B cell (primary cell): ENCODE data around the gene ERC1. TPM values are rescaled to one million over a fixed set of nuclear protein-coding genes. Genes with fewer than 3 reads are reported as not detected.
A peak's percentile ranks its signal among the peaks of the same experiment; 100 is the strongest.

Experiments
- ATAC-seq: fragments of 200-7000 bp; cut with Tn5 transposase; one replicate; pipeline ENCODE4 v1.10.0; 2021; ENCODE audit warnings: low read depth, mild to moderate bottlenecking, moderate number of reproducible peaks, moderate library complexity
- CTCF ChIA-PET: fragments of 350-600 bp; sonication (Branson Sonifier 250); formaldehyde crosslinking; loops from one replicate; lab custom pipeline; 2021; ENCODE audit warnings: antibody characterized with exemption, inconsistent platforms; lab: Charles Lee
- POLR2A ChIA-PET: fragments of 350-600 bp; sonication (Branson Sonifier 250); formaldehyde crosslinking; loops from one replicate; lab custom pipeline; 2021; ENCODE audit warnings: antibody characterized with exemption; lab: Charles Lee
- DNase-seq: peaks from one replicate; pipeline ENCODE4 v3.0.0; 2013
- H2AFZ ChIP-seq: 2 replicates; pipeline ENCODE4 v1.6.1; 2012; ENCODE audit warnings: mild to moderate bottlenecking, low read depth, low read length; ENCODE audit not compliant: insufficient read depth, poor library complexity, severe bottlenecking
- H3K27ac ChIP-seq, 2 donors: 1 replicate in 1 of 2; 2 replicates in 1 of 2; pipeline ENCODE4 v1.5.1; 2012 to 2013; ENCODE audit warnings: low read length in 2 of 2, mild to moderate bottlenecking in 2 of 2, moderate library complexity in 1 of 2
- H3K27me3 ChIP-seq, 4 experiments: fragments of 200-600 bp in 1 of 4; sonication (generic) in 1 of 4; replicated peaks in 1 of 4; 1 replicate in 2 of 4; 2 replicates in 2 of 4; pipeline versions ENCODE4 v1.6.1 to v1.7.0; 2013 to 2016; ENCODE audit warnings: low read length in 3 of 4, mild to moderate bottlenecking in 2 of 4, mixed read lengths in 1 of 4, moderate library complexity in 1 of 4; ENCODE audit not compliant: insufficient read depth in 4 of 4, control insufficient read depth in 3 of 4; ENCODE audit errors: control extremely low read depth in 1 of 4
- H3K36me3 ChIP-seq, 2 experiments: replicated peaks in 1 of 2; 1 replicate in 1 of 2; 2 replicates in 1 of 2; pipeline versions ENCODE4 v1.6.1 to v1.7.1; 2013; ENCODE audit warnings: low read length in 1 of 2; ENCODE audit not compliant: insufficient read depth in 2 of 2, control insufficient read depth in 1 of 2; ENCODE audit errors: control extremely low read depth in 1 of 2, extremely low read depth in 1 of 2
- H3K4me1 ChIP-seq, 2 donors: fragments of 200-600 bp in 1 of 2; sonication (generic) in 1 of 2; 1 replicate in 1 of 2; 2 replicates in 1 of 2; pipeline versions ENCODE4 v1.5.1 to v1.6.1; 2013 to 2017; ENCODE audit warnings: low read length in 2 of 2; ENCODE audit not compliant: control insufficient read depth in 2 of 2, insufficient read depth in 2 of 2
- H3K4me2 ChIP-seq: replicated peaks from 2 replicates; pipeline ENCODE3; 2012; ENCODE audit warnings: mild to moderate bottlenecking, low read depth, low read length; ENCODE audit not compliant: poor library complexity, severe bottlenecking
- H3K4me3 ChIP-seq, 5 experiments: fragments of 200-600 bp in 1 of 5; sonication (generic) in 1 of 5; 1 replicate in 3 of 5; 2 replicates in 2 of 5; pipeline versions ENCODE4 v1.5.1 to v1.7.0; 2011 to 2016; ENCODE audit warnings: low read length in 4 of 5, mild to moderate bottlenecking in 4 of 5, low read depth in 2 of 5, control low read depth in 1 of 5, moderate library complexity in 1 of 5; ENCODE audit not compliant: insufficient read depth in 1 of 5; ENCODE audit errors: control extremely low read depth in 1 of 5, extremely low read depth in 1 of 5
- H3K79me2 ChIP-seq: fragments of 200-600 bp; sonication (generic); one replicate; pipeline ENCODE4 v1.6.0; 2016; ENCODE audit warnings: low read length; ENCODE audit not compliant: control insufficient read depth, insufficient read depth
- H3K9ac ChIP-seq: fragments of 200-600 bp; sonication (generic); 2 replicates; pipeline ENCODE4 v1.6.1; 2017; ENCODE audit warnings: mild to moderate bottlenecking, low read length, moderate library complexity
- H3K9me3 ChIP-seq, 3 donors: one replicate each; pipeline versions ENCODE4 v1.6.1 to v1.7.1; 2013; ENCODE audit warnings: low read length in 2 of 3; ENCODE audit not compliant: control insufficient read depth in 2 of 3, insufficient read depth in 1 of 3; ENCODE audit errors: control extremely low read depth in 1 of 3
- H4K20me1 ChIP-seq: 2 replicates; pipeline ENCODE4 v1.6.0; 2012; ENCODE audit warnings: mild to moderate bottlenecking, low read length; ENCODE audit not compliant: insufficient read depth, control insufficient read depth, poor library complexity, severe bottlenecking
- H3K27ac Mint-ChIP-seq: one replicate; pipeline ENCODE4 v1.8.0; 2021; ENCODE audit warnings: mixed read lengths
- H3K27me3 Mint-ChIP-seq: one replicate; pipeline ENCODE4 v1.8.0; 2021; ENCODE audit warnings: mixed read lengths
- H3K4me1 Mint-ChIP-seq: one replicate; pipeline ENCODE4 v1.8.0; 2021; ENCODE audit warnings: mixed read lengths
- H3K4me3 Mint-ChIP-seq: one replicate; pipeline ENCODE4 v1.8.0; 2021; ENCODE audit warnings: mixed read lengths
- H3K9me3 Mint-ChIP-seq: one replicate; pipeline ENCODE4 v1.8.0; 2022; ENCODE audit warnings: mixed read lengths; ENCODE audit not compliant: insufficient read depth
- CTCF ChIP-seq: fragments of 200-600 bp; IDR thresholded peaks from one replicate; pipeline ENCODE4 v1.8.0; 2022; ENCODE audit warnings: antibody characterized with exemption, mild to moderate bottlenecking
- EZH2 ChIP-seq: IDR thresholded peaks from 2 replicates; pipeline ENCODE4 v1.6.1; 2012; ENCODE audit warnings: borderline replicate concordance, low read depth, mild to moderate bottlenecking, moderate library complexity, low read length; ENCODE audit not compliant: insufficient read depth, poor library complexity, severe bottlenecking
- WGBS: methylation state at CpG from one replicate; pipeline ENCODE4 v1.1.5; 2013; ENCODE audit warnings: missing lambda C conversion rate; ENCODE audit not compliant: insufficient coverage; 5-methylcytosine and 5-hydroxymethylcytosine counted together
- intact Hi-C: fragments of 100-400 bp; cut with micrococcal nuclease; formaldehyde crosslinking; loops from one replicate; pipeline ENCODE4 v1.10.0; 2022
- polyA plus RNA-seq: library from polyadenylated mRNA; depleted of rRNA; stranded (reverse); fragments of >200 nt; gene quantifications from 2 replicates; pipeline ENCODE4 v1.2.3, GENCODE V29; 2012
- total RNA-seq, 2 donors: library from RNA; stranded (reverse); fragments of 120-200 nt in 1 of 2; gene quantifications; 1 replicate in 1 of 2; 2 replicates in 1 of 2; pipeline versions ENCODE4 v1.2.3 to v1.2.4, GENCODE V29; 2013 to 2022

ERC1 gene
- total and polyA plus RNA-seq, 2 donors (not counting 1 experiment from before 2014, with no cell fraction given), result 4.0 to 77.6 TPM

- peak overlapping the region; percentile 26 for H3K27ac Mint-ChIP-seq
- no peak overlapping the region for H2AFZ ChIP-seq
- no peak overlapping the region for H3K27ac ChIP-seq
- peaks cover 0 to 8% (median 0%) of the 10 kb centered on the region in 3 donors for H3K9me3 ChIP-seq
- ATAC-seq (no peak), DNase-seq (no peak)
- ChIA-PET POLR2A (no interaction called here), CTCF (interaction anchor here (1.0 kb wide), 1 partner anchor 381 kb away, joined by 3 read pairs; no protein-coding TSS in a partner anchor)
- H4K20me1 ChIP-seq, result no peaks in the 10 kb centered on the region
- no peaks in the 10 kb centered on the region for H3K9me3 Mint-ChIP-seq
- no peak overlapping the region for H3K4me2 ChIP-seq
- no peak overlapping the region for H3K4me3 ChIP-seq
- peaks cover 0 to 3% (median 0%) of the 10 kb centered on the region in 4 experiments for H3K27me3 ChIP-seq
- H3K9ac ChIP-seq, result no peak overlapping the region
- peaks cover 11% of the 10 kb centered on the region for H3K27me3 Mint-ChIP-seq
- no peaks in the 10 kb centered on the region for H3K79me2 ChIP-seq
- no peaks in the 10 kb centered on the region for H3K36me3 ChIP-seq
- TF ChIP-seq EZH2 (no peak), CTCF (no peak)
- intact Hi-C loops, result no loop called here
- 76% methylated on average over 18 of the region's 18 CpGs for WGBS
- H3K4me3 Mint-ChIP-seq, result no peak overlapping the region
- no peaks in the 10 kb centered on the region for H3K4me1 Mint-ChIP-seq
- H3K4me1 ChIP-seq, result no peaks in the 10 kb centered on the region
Measured at GRCh38 chr12:1498199-1498740, 507.2 kb downstream of the ERC1 start.

GRCh38 chr12:1499351-1499750 is 508.3 kb downstream of the ERC1 start:
- TF ChIP-seq CTCF (no peak), EZH2 (no peak)
- H3K27me3 ChIP-seq, result peaks cover 0 to 3% (median 0%) of the 10 kb centered on the region in 4 experiments
- no peaks in the 10 kb centered on the region for H3K36me3 ChIP-seq
- no peaks in the 10 kb centered on the region for H3K4me1 Mint-ChIP-seq
- H4K20me1 ChIP-seq, result no peaks in the 10 kb centered on the region
- ChIA-PET POLR2A (no interaction called here), CTCF (no interaction called here)
- H3K27ac Mint-ChIP-seq, result no peak overlapping the region
- peaks cover 18% of the 10 kb centered on the region for H3K27me3 Mint-ChIP-seq
- H3K9me3 Mint-ChIP-seq, result no peaks in the 10 kb centered on the region
- H3K4me1 ChIP-seq, result peaks cover 0 to 1% of the 10 kb centered on the region in 2 donors
- no peak overlapping the region for H3K4me2 ChIP-seq
- H3K27ac ChIP-seq, result no peak overlapping the region
- intact Hi-C loops, result no loop called here
- H3K9me3 ChIP-seq, result peaks cover 0 to 8% (median 0%) of the 10 kb centered on the region in 3 donors
- H3K79me2 ChIP-seq, result no peaks in the 10 kb centered on the region
- WGBS, result 96% methylated on average over 12 of the region's 12 CpGs
- no peak overlapping the region for H3K4me3 ChIP-seq
- ATAC-seq (no peak), DNase-seq (no peak)
- H2AFZ ChIP-seq, result no peak overlapping the region
- no peak overlapping the region for H3K9ac ChIP-seq
- H3K4me3 Mint-ChIP-seq, result no peak overlapping the region
